GM12873 (cell line): ENCODE measurements around the gene WDR55.

ENCODE experiments used
- CTCF ChIP-seq: IDR thresholded peaks from 2 replicates; pipeline ENCODE4 v1.5.1; 2012; ENCODE audit warnings: low read depth, mild to moderate bottlenecking, moderate library complexity, low read length, control low read depth; ENCODE audit not compliant: insufficient read depth; ENCODE audit errors: missing control alignments

Gene WDR55

DNA sequence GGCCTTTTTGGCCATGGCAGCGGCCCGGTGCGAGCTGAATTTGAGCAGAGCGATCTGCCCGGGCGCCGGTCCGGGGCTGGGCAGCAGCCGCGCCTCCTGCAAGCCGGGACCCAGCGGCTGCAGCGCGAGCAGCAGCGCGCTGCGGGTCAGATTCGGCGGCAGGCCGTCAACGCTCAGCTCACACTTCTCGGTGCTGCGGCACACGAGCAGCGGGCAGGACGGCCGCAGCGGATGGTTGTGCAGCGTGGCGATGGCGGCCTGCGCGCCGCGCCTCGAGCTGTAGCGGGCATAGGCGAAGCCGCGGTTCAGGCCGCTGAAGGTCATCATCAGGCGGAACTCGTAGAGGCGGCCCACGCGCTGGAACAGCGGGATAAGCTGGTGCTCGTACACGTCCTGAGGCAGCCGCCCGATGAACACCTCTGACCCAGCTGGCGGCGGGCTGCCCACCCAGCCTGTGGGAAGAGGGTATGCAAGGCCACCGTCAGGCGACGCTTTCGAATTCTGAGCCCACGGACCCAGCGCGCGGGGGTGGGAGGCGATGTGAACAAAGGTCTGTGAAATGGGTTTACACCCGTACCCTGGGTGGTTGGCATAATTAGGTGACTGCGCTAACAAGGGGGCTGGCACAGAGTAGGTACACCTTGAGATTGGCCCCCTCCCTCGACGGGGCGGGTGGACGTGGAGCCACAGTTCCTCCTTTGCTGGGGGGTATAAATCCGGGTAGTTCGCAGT lies 7.9 kb downstream of the WDR55 start:
- no peak for TF ChIP-seq CTCF

DNA sequence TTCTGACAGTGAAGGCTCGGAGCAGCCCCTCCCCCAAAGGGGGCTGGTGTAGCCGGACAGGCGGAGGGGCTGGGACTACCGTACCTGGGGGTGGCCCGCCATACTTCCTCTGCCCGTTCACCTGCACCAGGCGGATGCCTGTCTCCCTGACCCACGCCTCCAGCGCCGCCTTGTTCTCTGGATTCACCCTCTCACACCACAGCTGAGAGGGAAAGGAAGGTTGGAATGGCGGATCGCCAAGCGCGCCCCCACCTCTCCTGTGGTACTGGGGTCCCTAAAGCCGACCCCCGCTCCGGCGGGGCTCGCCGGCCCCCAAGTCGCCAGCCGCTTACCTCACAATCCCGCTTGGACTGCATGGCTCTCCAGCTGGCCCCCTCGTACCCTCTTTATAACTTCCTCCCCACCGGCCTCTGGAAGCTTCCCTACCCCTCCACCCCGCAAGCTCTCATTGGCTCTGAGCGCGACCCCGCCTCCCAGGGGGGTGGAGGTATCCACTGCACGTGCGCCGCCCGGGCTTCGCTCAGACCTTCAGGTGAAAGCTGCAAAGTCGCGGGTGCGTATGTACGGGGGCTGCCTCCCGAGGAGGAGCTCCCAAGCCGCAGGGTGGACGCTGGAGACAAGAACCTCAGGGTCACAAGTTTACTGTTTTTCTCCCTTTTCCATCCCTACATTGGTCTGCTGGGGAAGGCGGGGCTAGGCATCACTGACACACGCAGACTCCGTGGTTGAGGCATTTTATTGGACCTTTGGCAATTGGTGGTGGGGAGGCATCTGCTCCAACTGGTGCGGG lies 8.7 kb downstream of the WDR55 start, which contains the start of gene DND1:
DND1 (minus strand) TSS at position 390 of the 790 bp plus-strand sequence; CDS start at position 356, 34 bp downstream.
- TF ChIP-seq CTCF: no peak

DNA sequence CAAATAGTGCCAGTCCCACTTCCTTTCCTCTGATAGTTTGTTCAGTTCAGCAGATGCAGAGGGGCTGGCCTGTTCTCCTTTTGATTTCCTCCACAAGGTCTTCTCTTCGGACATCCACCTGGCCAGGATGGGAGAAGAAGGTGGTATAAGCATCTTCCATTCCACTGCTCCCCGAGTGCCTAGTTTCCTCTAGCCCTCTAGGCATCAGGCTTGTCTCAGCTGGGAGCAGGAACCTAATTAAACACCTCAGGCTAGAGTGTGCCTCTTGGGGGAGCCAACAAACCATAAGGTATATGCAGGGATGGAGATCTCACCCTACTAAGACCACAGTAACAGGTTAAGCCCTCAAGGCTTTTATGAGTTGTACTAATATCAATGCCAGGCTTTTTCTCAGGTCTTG lies 9.5 kb downstream of the WDR55 start:
- TF ChIP-seq CTCF: no peak

GRCh38 chr5:140674629-140675028 lies 9.9 kb downstream of the WDR55 start:
- no peak for TF ChIP-seq CTCF

DNA sequence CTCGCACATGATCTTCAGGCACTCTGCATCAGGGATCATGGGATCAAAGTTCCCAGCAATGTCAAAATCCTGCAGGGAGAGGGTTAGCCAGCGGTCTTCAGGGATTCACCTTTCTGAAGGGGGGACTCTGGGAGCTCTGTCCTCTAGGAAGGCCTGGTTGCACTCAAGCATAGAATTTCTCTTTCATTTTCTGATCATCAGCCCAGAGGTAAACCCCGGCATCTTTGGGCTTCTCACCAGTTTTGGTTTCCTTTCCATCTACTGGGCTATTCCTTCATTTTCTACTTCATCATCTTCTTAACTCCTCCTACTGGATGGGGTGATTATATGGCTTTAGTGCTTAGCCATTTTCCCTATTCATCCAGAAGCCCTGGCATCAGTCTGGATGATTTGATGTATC lies 13.2 kb downstream of the WDR55 start:
- no peak for TF ChIP-seq CTCF

DNA sequence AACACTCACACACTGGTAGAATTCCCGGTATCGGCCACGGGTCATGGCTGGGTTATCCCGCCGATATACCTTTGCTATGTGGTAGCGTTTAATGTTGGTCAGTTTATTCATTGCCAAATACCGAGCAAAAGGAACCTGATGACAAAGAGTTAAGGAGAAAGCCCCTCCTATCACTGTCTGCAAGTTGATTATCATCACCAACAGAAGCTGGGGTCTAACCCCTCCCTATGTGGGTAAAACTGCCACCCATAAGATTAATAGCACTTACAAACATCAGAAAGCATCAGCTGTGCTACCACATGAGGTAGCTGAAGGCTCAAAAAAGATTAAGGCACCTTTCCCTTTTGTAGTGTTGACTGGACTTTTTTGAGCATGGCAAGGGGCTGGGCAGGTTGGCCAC lies 14.3 kb downstream of the WDR55 start:
- no peak for TF ChIP-seq CTCF

DNA sequence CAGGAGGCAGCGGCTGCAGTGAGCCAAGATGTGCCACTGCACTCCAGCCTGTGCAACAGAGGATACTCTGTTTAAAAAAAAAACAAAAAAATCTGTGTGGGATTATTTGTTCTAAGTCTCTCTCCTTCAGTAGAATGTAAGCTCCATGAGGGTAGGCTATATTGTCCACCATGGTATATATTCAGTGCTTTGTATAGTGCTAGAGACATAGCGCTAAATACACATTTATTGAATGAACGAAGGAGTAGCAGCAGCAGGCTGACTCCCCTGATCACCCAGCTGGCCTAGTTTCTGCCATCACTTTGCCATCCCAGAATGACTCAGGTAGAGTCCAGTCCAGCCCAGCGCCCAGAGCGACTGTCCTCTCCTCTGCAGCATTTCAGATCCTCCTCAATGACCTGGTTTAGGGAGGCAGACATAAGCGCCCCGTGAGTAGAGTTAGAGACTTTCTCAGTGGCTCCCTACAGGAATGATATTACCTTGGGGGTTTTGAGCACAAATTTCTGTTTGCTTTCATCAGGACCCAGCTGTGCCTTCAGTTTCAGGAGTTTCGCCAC lies 25.8 kb downstream of the WDR55 start:
- no peak for TF ChIP-seq CTCF
